ENCODE results near the gene SMIM43. TPM values are rescaled to one million over a fixed set of nuclear protein-coding genes. Genes with fewer than 3 reads are reported as not detected.

SMIM43 gene
- total and polyA plus RNA-seq, 9 of the 15 experiments (the other 6 are each of a cell fraction or from before 2014, with no cell fraction given) = not detected

GRCh38 chr4:121794505-121795188 lies 29.7 kb upstream of the SMIM43 start (continued):
- TF ChIP-seq, protein P1, sequence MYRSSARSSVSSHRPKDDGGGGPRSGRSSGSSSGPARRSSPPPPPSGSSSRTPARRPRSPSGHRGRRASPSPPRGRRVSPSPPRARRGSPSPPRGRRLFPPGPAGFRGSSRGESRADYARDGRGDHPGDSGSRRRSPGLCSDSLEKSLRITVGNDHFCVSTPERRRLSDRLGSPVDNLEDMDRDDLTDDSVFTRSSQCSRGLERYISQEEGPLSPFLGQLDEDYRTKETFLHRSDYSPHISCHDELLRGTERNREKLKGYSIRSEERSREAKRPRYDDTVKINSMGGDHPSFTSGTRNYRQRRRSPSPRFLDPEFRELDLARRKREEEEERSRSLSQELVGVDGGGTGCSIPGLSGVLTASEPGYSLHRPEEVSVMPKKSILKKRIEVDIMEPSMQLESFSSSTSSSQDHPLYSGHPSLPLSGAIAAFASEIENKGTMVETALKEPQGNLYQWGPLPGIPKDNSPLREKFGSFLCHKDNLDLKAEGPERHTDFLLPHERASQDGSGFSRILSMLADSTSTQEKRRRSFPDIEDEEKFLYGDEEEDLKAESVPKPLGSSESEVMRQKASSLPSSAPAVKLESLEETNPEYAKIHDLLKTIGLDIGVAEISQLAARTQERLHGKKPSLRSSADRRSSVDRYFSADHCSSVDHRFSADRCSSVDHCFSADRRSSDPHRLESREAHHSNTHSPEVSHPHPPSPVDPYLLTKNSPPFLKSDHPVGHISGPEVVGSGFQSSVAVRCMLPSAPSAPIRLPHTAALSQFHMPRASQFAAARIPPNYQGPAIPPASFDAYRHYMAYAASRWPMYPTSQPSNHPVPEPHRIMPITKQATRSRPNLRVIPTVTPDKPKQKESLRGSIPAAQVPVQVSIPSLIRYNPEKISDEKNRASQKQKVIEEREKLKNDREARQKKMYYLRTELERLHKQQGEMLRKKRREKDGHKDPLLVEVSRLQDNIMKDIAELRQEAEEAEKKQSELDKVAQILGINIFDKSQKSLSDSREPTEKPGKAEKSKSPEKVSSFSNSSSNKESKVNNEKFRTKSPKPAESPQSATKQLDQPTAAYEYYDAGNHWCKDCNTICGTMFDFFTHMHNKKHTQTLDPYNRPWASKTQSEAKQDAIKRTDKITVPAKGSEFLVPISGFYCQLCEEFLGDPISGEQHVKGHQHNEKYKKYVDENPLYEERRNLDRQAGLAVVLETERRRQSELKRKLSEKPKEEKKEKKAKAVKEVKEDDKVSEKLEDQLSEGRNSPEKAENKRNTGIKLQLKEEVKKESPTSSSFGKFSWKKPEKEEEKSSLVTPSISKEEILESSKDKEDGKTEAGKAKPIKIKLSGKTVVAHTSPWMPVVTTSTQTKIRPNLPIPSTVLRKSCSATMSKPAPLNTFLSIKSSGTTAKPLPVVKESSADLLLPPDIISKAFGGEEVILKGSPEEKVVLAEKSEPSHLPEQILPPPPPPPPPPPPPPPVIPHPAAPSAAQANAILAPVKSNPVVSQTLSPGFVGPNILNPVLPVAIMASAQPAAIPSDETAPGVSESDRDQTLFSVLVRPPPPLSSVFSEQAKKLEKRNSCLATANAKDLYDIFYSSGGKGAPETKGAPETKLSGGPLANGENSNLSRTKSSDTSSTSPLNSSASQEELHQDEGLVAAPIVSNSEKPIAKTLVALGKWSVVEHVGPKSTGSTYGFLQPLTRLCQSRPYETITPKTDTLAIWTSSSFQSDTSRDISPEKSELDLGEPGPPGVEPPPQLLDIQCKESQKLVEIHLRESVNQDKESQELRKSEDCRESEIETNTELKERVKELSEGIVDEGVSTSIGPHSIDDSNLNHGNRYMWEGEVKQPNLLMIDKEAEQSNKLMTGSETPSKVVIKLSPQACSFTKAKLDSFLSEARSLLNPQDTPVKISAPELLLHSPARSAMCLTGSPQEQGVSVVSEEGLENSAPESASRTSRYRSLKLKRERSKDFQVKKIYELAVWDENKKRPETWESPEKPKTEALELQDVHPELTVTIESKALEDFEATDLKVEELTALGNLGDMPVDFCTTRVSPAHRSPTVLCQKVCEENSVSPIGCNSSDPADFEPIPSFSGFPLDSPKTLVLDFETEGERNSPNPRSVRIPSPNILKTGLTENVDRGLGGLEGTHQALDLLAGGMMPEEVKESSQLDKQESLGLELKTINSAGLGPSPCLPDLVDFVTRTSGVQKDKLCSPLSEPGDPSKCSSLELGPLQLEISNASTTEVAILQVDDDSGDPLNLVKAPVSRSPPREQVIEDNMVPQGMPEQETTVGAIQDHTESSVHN (IDR thresholded peaks at IDR 0.05; ENCODE audit: borderline replicate concordance in 1 of 2, low read depth in 1 of 2) = no peak
- TF ChIP-seq TSC22D4 (tag; IDR thresholded peaks at IDR 0.05) (no peak), NONO (IDR thresholded peaks at IDR 0.05; ENCODE audit: low read depth in 2 of 2, low read length in 1 of 2) (peak in 1 of 2 experiments; percentile 59; a peak in 1 of 4 replicates), MED1 (CRISPR knock-in tag; IDR thresholded peaks at IDR 0.05; ENCODE audit: borderline replicate concordance) (no peak), ZNF212 (CRISPR knock-in tag; IDR thresholded peaks at IDR 0.05) (peak; percentile 74; the same call in 1 of the 2 replicates), YBX1 (IDR thresholded peaks at IDR 0.05) (no peak), POU5F1 (IDR thresholded peaks at IDR 0.05; ENCODE audit: borderline replicate concordance, low read depth, low read length, partially characterized antibody) (peak; percentile 27), ZBTB17 (CRISPR knock-in tag; IDR thresholded peaks at IDR 0.05) (no peak), ZNF324 (CRISPR knock-in tag; IDR thresholded peaks at IDR 0.05) (no peak), ZBTB12 (CRISPR knock-in tag; IDR thresholded peaks at IDR 0.05) (0 out of 2 replicates have a peak, but pooled peaks have one; percentile 19)
- TF ChIP-seq, protein P2, sequence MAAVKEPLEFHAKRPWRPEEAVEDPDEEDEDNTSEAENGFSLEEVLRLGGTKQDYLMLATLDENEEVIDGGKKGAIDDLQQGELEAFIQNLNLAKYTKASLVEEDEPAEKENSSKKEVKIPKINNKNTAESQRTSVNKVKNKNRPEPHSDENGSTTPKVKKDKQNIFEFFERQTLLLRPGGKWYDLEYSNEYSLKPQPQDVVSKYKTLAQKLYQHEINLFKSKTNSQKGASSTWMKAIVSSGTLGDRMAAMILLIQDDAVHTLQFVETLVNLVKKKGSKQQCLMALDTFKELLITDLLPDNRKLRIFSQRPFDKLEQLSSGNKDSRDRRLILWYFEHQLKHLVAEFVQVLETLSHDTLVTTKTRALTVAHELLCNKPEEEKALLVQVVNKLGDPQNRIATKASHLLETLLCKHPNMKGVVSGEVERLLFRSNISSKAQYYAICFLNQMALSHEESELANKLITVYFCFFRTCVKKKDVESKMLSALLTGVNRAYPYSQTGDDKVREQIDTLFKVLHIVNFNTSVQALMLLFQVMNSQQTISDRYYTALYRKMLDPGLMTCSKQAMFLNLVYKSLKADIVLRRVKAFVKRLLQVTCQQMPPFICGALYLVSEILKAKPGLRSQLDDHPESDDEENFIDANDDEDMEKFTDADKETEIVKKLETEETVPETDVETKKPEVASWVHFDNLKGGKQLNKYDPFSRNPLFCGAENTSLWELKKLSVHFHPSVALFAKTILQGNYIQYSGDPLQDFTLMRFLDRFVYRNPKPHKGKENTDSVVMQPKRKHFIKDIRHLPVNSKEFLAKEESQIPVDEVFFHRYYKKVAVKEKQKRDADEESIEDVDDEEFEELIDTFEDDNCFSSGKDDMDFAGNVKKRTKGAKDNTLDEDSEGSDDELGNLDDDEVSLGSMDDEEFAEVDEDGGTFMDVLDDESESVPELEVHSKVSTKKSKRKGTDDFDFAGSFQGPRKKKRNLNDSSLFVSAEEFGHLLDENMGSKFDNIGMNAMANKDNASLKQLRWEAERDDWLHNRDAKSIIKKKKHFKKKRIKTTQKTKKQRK (IDR thresholded peaks at IDR 0.05; ENCODE audit: borderline replicate concordance, low read depth, low read length) = no peak
- TF ChIP-seq, protein P3, sequence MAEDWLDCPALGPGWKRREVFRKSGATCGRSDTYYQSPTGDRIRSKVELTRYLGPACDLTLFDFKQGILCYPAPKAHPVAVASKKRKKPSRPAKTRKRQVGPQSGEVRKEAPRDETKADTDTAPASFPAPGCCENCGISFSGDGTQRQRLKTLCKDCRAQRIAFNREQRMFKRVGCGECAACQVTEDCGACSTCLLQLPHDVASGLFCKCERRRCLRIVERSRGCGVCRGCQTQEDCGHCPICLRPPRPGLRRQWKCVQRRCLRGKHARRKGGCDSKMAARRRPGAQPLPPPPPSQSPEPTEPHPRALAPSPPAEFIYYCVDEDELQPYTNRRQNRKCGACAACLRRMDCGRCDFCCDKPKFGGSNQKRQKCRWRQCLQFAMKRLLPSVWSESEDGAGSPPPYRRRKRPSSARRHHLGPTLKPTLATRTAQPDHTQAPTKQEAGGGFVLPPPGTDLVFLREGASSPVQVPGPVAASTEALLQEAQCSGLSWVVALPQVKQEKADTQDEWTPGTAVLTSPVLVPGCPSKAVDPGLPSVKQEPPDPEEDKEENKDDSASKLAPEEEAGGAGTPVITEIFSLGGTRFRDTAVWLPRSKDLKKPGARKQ (CRISPR knock-in tag; IDR thresholded peaks at IDR 0.05) = no peak
